H1 (cell line): Measurements from ENCODE around the gene KIAA1614. TPM values are rescaled to one million over a fixed set of nuclear protein-coding genes. Genes with fewer than 3 reads are reported as not detected.

ENCODE experiments used
- CTCF ChIA-PET: fragments of 300-600 bp; sonication (Branson Sonifier 250); formaldehyde crosslinking; loops from one replicate; lab custom pipeline; 2021; ENCODE audit not compliant: partially characterized antibody; lab: Charles Lee
- POLR2A ChIA-PET: fragments of 300-600 bp; sonication (Branson Sonifier 250); formaldehyde crosslinking; loops from one replicate; lab custom pipeline; 2021; ENCODE audit warnings: inconsistent platforms; ENCODE audit not compliant: partially characterized antibody; lab: Charles Lee
- DNase-seq, 2 experiments: peaks; one replicate each; pipeline versions ENCODE4 v3.0.0 to v3.0.0-alpha.2; 2010 to 2022; ENCODE audit warnings: low spot score in 2 of 2, low read depth in 1 of 2, mixed read lengths in 1 of 2
- FAIRE-seq: peaks from 2 replicates; lab custom pipeline; 2011; peaks lifted over from hg19 to GRCh38; lab: Jason Lieb, UNC
- H2AFZ ChIP-seq: 2 replicates; pipeline ENCODE4 v1.8.1; 2012; ENCODE audit warnings: low read length, inconsistent platforms
- H2AK5ac ChIP-seq: 2 replicates; pipeline ENCODE4 v1.6.1; 2013; ENCODE audit warnings: low read depth, low read length
- H2BK120ac ChIP-seq: replicated peaks from 2 replicates; pipeline ENCODE3; 2013; ENCODE audit warnings: low read depth, low read length, inconsistent platforms
- H2BK12ac ChIP-seq: 2 replicates; pipeline ENCODE4 v1.6.1; 2013; ENCODE audit warnings: low read depth, low read length
- H2BK15ac ChIP-seq: 2 replicates; pipeline ENCODE4 v1.6.1; 2013; ENCODE audit warnings: low read length
- H2BK20ac ChIP-seq: 2 replicates; pipeline ENCODE4 v1.6.1; 2013; ENCODE audit warnings: low read length
- H2BK5ac ChIP-seq: 2 replicates; pipeline ENCODE4 v1.6.1; 2013; ENCODE audit warnings: low read depth, low read length
- H3K14ac ChIP-seq: 2 replicates; pipeline ENCODE4 v1.6.1; 2013; ENCODE audit warnings: inconsistent platforms; ENCODE audit not compliant: insufficient read length
- H3K18ac ChIP-seq: 2 replicates; pipeline ENCODE4 v1.6.1; 2013; ENCODE audit warnings: low read length; ENCODE audit errors: extremely low read depth
- H3K23ac ChIP-seq: 2 replicates; pipeline ENCODE4 v1.6.1; 2013; ENCODE audit warnings: inconsistent platforms; ENCODE audit not compliant: insufficient read length
- H3K23me2 ChIP-seq: 2 replicates; pipeline ENCODE4 v1.6.1; 2013; ENCODE audit warnings: low read depth, low read length
- H3K27ac ChIP-seq: 2 replicates; pipeline ENCODE4 v1.6.1; 2011; ENCODE audit warnings: low read depth, low read length, inconsistent platforms
- H3K27me3 ChIP-seq, 4 experiments: replicated peaks in 1 of 4; 1 replicate in 1 of 4; 2 replicates in 3 of 4; pipeline versions ENCODE4 v1.6.1 to v1.8.1; 2011 to 2013; ENCODE audit warnings: low read length in 3 of 4, mild to moderate bottlenecking in 3 of 4, inconsistent platforms in 2 of 4, mixed read lengths in 2 of 4, moderate library complexity in 1 of 4; ENCODE audit not compliant: control insufficient read depth in 3 of 4, insufficient read depth in 3 of 4; ENCODE audit errors: extremely low read depth in 1 of 4
- H3K36me3 ChIP-seq, 4 experiments: 2 replicates each; pipeline versions ENCODE4 v1.6.1 to v1.8.1; 2011 to 2013; ENCODE audit warnings: mild to moderate bottlenecking in 4 of 4, low read length in 3 of 4, moderate library complexity in 2 of 4, control low read depth in 1 of 4, inconsistent platforms in 1 of 4; ENCODE audit not compliant: insufficient read depth in 4 of 4, control insufficient read depth in 2 of 4
- H3K4ac ChIP-seq: replicated peaks from 2 replicates; pipeline ENCODE3; 2013; ENCODE audit warnings: low read length, low read depth, mixed read lengths, inconsistent platforms; ENCODE audit not compliant: insufficient read length
- H3K4me1 ChIP-seq, 4 experiments: replicated peaks in 1 of 4; 1 replicate in 1 of 4; 2 replicates in 3 of 4; pipeline versions ENCODE4 v1.6.1 to v1.8.1; 2011 to 2013; ENCODE audit warnings: low read length in 3 of 4, inconsistent platforms in 2 of 4, mixed read lengths in 1 of 4; ENCODE audit not compliant: insufficient read depth in 4 of 4, control insufficient read depth in 3 of 4
- H3K4me2 ChIP-seq, 2 experiments: 2 replicates each; pipeline versions ENCODE4 v1.6.1 to v1.8.1; 2011 to 2013; ENCODE audit warnings: low read depth in 2 of 2, low read length in 2 of 2, control low read depth in 1 of 2, inconsistent platforms in 1 of 2, mild to moderate bottlenecking in 1 of 2; ENCODE audit not compliant: insufficient read depth in 1 of 2
- H3K4me3 ChIP-seq, 4 experiments: fragments of 200-600, 300-600 bp in 1 of 4; sonication (generic), shearing (Covaris generic), sonication (Bioruptor Twin) in 1 of 4; 2 replicates each; pipeline versions ENCODE4 v1.5.1 to v1.8.1; 2011 to 2016; ENCODE audit warnings: low read length in 4 of 4, low read depth in 3 of 4, control low read depth in 2 of 4, inconsistent platforms in 2 of 4, mild to moderate bottlenecking in 2 of 4, mixed read lengths in 1 of 4, moderate library complexity in 1 of 4; ENCODE audit not compliant: insufficient read depth in 2 of 4; ENCODE audit errors: extremely low read depth in 1 of 4
- H3K56ac ChIP-seq: replicated peaks from 2 replicates; pipeline ENCODE3; 2013; ENCODE audit warnings: low read depth, mild to moderate bottlenecking, mixed read lengths, low read length, inconsistent platforms; ENCODE audit not compliant: insufficient read length
- H3K79me1 ChIP-seq: 2 replicates; pipeline ENCODE4 v1.6.1; 2013; ENCODE audit warnings: low read depth, low read length, control low read depth
- H3K79me2 ChIP-seq, 2 experiments: 2 replicates each; pipeline versions ENCODE4 v1.6.1 to v1.8.1; 2012 to 2013; ENCODE audit warnings: low read length in 2 of 2, mild to moderate bottlenecking in 2 of 2, inconsistent platforms in 1 of 2; ENCODE audit not compliant: insufficient read depth in 2 of 2, control insufficient read depth in 1 of 2
- H3K9ac ChIP-seq, 4 experiments: replicated peaks in 1 of 4; 1 replicate in 1 of 4; 2 replicates in 3 of 4; pipeline versions ENCODE4 v1.6.1 to v1.8.1; 2011 to 2013; ENCODE audit warnings: low read depth in 3 of 4, low read length in 3 of 4, control low read depth in 2 of 4, mild to moderate bottlenecking in 2 of 4, moderate library complexity in 2 of 4, inconsistent platforms in 1 of 4; ENCODE audit errors: extremely low read depth in 1 of 4
- H3K9me3 ChIP-seq, 2 experiments: 2 replicates each; pipeline versions ENCODE4 v1.6.1 to v1.8.1; 2012 to 2013; ENCODE audit warnings: mild to moderate bottlenecking in 2 of 2, moderate library complexity in 2 of 2, control low read depth in 1 of 2, inconsistent platforms in 1 of 2, low read depth in 1 of 2, low read length in 1 of 2, mixed read lengths in 1 of 2; ENCODE audit not compliant: insufficient read depth in 2 of 2
- H4K20me1 ChIP-seq, 2 experiments: replicated peaks in 1 of 2; 2 replicates each; pipeline versions ENCODE3 to v1.8.1; 2011 to 2013; ENCODE audit warnings: inconsistent platforms in 2 of 2, low read length in 2 of 2, mild to moderate bottlenecking in 1 of 2; ENCODE audit not compliant: insufficient read depth in 2 of 2, control insufficient read depth in 1 of 2
- H4K5ac ChIP-seq: 2 replicates; pipeline ENCODE4 v1.6.1; 2013; ENCODE audit warnings: low read length, low read depth, mixed read lengths, inconsistent platforms; ENCODE audit not compliant: insufficient read length
- H4K8ac ChIP-seq: 2 replicates; pipeline ENCODE4 v1.8.0; 2013; ENCODE audit warnings: mild to moderate bottlenecking, moderate library complexity, low read length, inconsistent platforms; ENCODE audit not compliant: insufficient read depth; ENCODE audit errors: extremely low read depth
- H4K91ac ChIP-seq: replicated peaks from 2 replicates; pipeline ENCODE3; 2013; ENCODE audit warnings: low read length, mixed read lengths, inconsistent platforms; ENCODE audit not compliant: insufficient read length
- PHF8 ChIP-seq: fragments of 200-600 bp; sonication (generic); conservative IDR thresholded peaks from 2 replicates; pipeline ENCODE4 v1.7.1; 2012; ENCODE audit warnings: low read depth, mild to moderate bottlenecking, inconsistent platforms, low read length, moderate library complexity
- POLR2A ChIP-seq, 2 experiments: IDR thresholded peaks; 1 replicate in 1 of 2; 2 replicates in 1 of 2; pipeline ENCODE4 v1.6.1; 2011; ENCODE audit warnings: low read depth in 2 of 2, low read length in 2 of 2, mild to moderate bottlenecking in 2 of 2; ENCODE audit errors: control extremely low read depth in 1 of 2
- WGBS, 2 experiments: shearing (Covaris generic) in 1 of 2; methylation state at CpG; one replicate each; pipeline versions ENCODE4 v1.1.6 to v1.1.7; 2013 to 2015; ENCODE audit warnings: low lambda C conversion rate in 2 of 2, mixed read lengths in 2 of 2, inconsistent platforms in 1 of 2, low coverage in 1 of 2, missing lambda C conversion rate in 1 of 2; ENCODE audit not compliant: insufficient replicate concordance in 2 of 2, insufficient coverage in 1 of 2, insufficient read length in 1 of 2; ENCODE audit errors: extremely low coverage in 1 of 2, missing lambda C conversion rate in 1 of 2; 5-methylcytosine and 5-hydroxymethylcytosine counted together
- polyA plus RNA-seq, 7 experiments: library from polyadenylated mRNA; depleted of rRNA in 3 of 7; stranded (reverse) in 5 of 7; unstranded in 2 of 7; fragments of >200 nt in 5 of 7; fragments of 200-250 nt in 2 of 7; gene quantifications; 1 replicate in 5 of 7; 2 replicates in 1 of 7; 4 replicates in 1 of 7; pipeline versions ENCODE4 v1.2.1 to v1.2.3, GENCODE V29; 2011 to 2013; ENCODE audit warnings: missing spikeins in 2 of 7, mixed read lengths in 2 of 7
- total RNA-seq: library from RNA; stranded (reverse); fragmentation: NEBNext Ultra II Directional; extraction: Animal tissue kit (Norgen Biotek cat#: 25700); gene quantifications from 2 replicates; pipeline ENCODE4 v1.2.1, GENCODE V29; 2021

Gene KIAA1614
- total and polyA plus RNA-seq, 2 of the 8 experiments (the other 6 are each of a cell fraction or from before 2014, with no cell fraction given), result 1.3 to 3.1 TPM

GRCh38 chr1:180953291-180954004 is 40.8 kb downstream of the KIAA1614 start:
- WGBS, 2 experiments, result 67% methylated on average over 21 of the region's 41 CpGs; no CpG with 5 or more reads in 1 of the 2 experiments
- no peaks in the 10 kb centered on the region for H3K79me2 ChIP-seq
- no peak overlapping the region; a peak in 2 of 7 replicates for H3K9ac ChIP-seq
- POLR2A ChIA-PET, result interaction anchor here (0.8 to 2.5 kb wide), 5 partner anchors 11 to 68 kb away, joined by 3 to 7 read pairs (median 3); no protein-coding TSS in a partner anchor
- H3K4me3 ChIP-seq, result peak overlapping the region in 2 of 4 experiments; percentile 14 to 58; a peak in 5 of 8 replicates
- H4K91ac ChIP-seq, result no peak overlapping the region
- no peak overlapping the region for H3K23ac ChIP-seq
- no peak overlapping the region for H4K5ac ChIP-seq
- peak overlapping the region; percentile 62 for H4K8ac ChIP-seq
- no peak overlapping the region for H3K56ac ChIP-seq
- H3K18ac ChIP-seq, result no peak overlapping the region
- H3K27ac ChIP-seq, result no peak overlapping the region
- no peaks in the 10 kb centered on the region for H3K27me3 ChIP-seq
- no peak overlapping the region for H3K14ac ChIP-seq
- no peaks in the 10 kb centered on the region for H3K9me3 ChIP-seq
- no peak overlapping the region for H2BK20ac ChIP-seq
- H2BK12ac ChIP-seq, result no peak overlapping the region
- no peak overlapping the region for H3K4ac ChIP-seq
- H3K23me2 ChIP-seq, result no peaks in the 10 kb centered on the region
- H3K79me1 ChIP-seq, result peaks cover 2% of the 10 kb centered on the region; the same call in 1 of the 2 replicates
- 0 out of 2 replicates have a peak, but pooled peaks have one; percentile 16 for TF ChIP-seq PHF8
- no peak for TF ChIP-seq POLR2A (IDR thresholded peaks at IDR 0.05; ENCODE audit: control extremely low read depth in 1 of 2, low read depth in 2 of 2, low read length in 2 of 2)
- DNase-seq (no peak), FAIRE-seq (no peak)
- no peak overlapping the region for H2AK5ac ChIP-seq
- H2BK120ac ChIP-seq, result no peak overlapping the region
- CTCF ChIA-PET, result interaction anchor here (0.6 to 4.7 kb wide), 10 partner anchors 9 to 1135 kb away, joined by 3 to 20 read pairs (median 3); no protein-coding TSS in a partner anchor
- no peak overlapping the region for H2BK5ac ChIP-seq
- no peak overlapping the region for H2BK15ac ChIP-seq
- H3K36me3 ChIP-seq, result no peaks in the 10 kb centered on the region; a peak in 2 of 8 replicates
- no peak overlapping the region for H2AFZ ChIP-seq
- peaks cover 1 to 5% of the 10 kb centered on the region in 2 experiments for H4K20me1 ChIP-seq
- H3K4me2 ChIP-seq, result peak overlapping the region; percentile 7 to 77; a peak in 2 of 4 replicates
- H3K4me1 ChIP-seq, result peaks cover 0 to 8% (median 7%) of the 10 kb centered on the region in 4 experiments; a peak in 4 of 7 replicates
